GM21360 (cell line): ENCODE results near the gene WDR81.

Experiments
- ATAC-seq: cut with Tn5 transposase; IDR thresholded peaks from one replicate; pipeline ENCODE4 v1.9.1; 2021; ENCODE audit warnings: mild to moderate bottlenecking, moderate library complexity; ENCODE audit not compliant: unreplicated experiment

The WDR81 gene

DNA sequence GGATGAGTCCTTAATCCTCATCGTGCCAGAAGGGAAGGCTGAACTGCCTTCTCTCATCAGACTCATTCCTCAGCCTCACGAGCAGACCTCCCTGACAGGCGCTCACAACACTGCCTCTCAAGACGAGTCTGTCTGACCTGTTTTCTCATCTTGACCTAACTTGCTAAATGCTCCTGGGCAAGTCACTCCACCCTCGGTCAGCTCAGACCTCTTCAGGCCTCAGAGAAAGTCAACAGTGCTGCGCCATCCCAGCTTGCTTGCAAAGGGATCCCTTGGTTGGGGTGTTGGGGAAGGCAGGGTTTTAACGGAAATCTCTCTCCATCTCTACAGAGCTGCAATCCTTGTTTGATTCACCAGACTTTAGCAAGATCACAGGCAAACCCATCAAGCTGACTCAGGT, 52.4 kb downstream of the WDR81 start:
- no peak for ATAC-seq

DNA sequence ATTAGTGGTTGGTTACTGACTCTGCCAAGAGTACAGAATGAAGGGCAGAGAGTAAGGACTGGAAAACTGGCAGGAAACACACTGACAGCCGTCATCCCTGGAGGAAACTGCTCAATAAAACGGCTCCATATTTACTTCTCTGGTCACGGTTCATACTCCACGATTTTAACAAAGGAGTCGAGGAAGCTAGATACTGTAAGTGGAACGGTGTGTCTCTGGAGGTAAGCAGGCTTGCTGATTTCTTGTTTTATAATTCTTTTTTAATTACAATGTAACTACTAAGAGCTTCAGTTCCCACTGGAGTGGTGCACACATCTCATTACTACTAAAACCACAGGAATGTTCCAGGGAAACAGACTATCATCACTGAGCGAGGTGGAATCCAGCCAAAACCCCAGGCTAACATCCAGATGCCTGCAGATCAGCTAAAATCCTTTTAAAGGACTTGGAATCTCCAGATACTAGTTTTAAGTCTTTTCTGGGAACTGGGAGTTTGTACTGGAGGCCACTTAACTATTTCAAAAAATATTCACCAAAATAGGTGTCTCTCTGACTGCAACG, 55.1 kb downstream of the WDR81 start:
- no peak for ATAC-seq

DNA sequence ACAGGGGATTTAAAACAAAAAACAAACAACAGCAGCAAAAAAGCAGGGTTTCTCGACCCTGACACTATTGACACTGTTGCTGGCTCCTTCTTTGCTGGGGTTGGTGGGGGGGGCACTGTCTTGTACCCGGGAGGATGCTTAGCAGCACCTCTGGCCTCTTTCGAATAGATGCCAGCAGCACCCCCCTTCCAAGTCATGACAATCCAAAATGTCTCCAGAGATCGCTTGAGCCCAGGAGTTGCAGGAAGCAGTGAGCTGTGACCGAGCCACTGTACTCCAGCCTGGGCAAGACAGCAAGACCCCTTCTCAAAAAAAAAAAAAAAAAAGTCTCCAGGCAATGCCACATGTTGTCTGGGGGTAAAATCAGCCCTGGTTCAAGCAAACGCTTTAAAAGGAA, 57.7 kb downstream of the WDR81 start:
- ATAC-seq: no peak

DNA sequence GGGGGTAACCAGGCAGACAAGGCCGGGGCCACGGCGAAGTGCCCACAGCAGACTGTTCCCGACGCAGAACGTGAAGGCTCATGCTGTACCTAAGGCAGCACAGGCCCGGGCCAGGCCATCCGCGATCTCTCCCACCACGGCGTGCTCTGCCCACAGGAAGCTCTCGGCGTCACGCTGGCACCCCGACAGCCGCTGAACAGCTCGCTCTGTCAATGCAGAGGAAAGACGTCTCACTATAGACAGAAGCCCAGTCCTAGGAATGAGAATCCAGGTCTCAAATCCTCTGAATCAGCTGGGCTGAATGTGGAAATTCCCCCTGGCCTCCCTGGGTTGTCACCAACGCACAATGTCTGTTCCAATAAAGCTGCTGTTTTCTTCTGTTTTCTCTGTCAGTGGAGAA, 58.8 kb downstream of the WDR81 start:
- no peak for ATAC-seq

DNA sequence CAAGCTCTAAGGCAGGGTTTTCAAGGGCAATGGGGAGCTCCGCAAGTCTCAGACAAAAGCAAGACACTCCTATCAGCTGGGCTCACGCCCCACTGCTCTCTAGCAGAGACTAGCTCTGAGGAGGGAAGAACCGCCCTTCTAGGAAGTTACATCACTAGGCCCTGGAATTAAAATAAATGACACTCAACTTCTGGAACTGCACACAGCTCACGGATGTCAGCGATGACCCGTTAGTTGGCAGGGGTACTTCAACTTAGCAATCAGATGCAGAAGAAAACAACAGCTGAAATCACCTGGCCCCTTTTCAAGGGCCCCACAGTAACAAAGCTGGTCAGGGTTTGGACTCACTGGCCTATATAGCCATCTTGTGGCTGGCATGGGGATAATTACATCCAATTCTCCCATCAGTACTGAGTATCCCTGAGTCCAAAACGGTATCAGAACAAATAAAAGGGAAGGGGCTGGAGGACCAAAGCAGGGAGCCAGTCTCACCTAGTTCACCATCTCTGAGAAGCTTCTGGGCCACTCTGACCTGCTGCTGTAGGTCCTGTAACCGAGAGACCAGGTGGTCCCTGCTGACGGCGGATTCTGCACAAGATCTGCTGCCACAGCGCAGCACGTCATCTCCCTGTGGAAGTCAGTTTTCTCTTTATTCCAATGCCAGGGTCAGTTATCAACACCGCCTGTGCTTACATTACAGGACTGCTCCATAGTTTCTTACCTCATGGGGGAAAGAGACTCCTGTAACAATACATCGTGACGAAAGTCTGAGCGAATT, 59.5 kb downstream of the WDR81 start:
- no peak for ATAC-seq

DNA sequence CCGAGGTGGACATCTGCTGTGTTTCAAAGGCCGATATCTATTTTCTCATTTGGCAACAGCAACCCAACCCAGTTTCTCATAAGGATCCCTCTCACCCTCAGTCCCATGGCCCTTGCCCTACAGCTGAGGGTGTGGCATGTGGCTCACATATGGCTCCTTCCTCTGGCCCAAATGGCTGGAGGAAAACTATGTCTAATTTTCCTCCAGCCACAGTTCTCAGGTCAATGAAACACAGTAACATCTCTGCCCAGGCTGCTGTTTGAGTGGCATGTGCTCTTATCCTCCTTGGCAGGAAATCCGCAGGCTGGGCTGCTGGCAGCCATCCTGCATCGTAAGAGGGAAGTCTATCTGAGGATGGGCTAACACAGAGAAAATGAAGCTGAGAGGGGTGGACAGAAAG, 61.4 kb downstream of the WDR81 start:
- no peak for ATAC-seq

DNA sequence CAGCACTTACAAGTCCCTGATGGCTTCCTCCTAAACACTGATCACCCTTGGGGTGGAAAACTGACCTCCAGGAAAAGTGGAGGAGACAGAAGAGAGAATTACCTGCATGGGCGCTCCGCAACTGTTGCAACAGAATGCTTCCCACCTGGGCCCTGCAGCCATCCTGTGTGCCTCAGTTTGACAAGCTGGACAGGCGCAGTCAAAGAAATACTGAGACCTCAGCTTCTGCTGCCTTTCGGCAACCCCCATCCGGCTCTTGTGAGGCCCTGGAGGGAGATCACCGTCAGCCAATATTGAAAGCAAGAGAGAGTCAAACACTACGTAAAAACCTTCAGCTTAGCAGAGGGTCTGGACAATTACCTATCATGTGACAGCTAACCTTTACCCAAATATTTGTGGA, 62.2 kb downstream of the WDR81 start:
- ATAC-seq: no peak

DNA sequence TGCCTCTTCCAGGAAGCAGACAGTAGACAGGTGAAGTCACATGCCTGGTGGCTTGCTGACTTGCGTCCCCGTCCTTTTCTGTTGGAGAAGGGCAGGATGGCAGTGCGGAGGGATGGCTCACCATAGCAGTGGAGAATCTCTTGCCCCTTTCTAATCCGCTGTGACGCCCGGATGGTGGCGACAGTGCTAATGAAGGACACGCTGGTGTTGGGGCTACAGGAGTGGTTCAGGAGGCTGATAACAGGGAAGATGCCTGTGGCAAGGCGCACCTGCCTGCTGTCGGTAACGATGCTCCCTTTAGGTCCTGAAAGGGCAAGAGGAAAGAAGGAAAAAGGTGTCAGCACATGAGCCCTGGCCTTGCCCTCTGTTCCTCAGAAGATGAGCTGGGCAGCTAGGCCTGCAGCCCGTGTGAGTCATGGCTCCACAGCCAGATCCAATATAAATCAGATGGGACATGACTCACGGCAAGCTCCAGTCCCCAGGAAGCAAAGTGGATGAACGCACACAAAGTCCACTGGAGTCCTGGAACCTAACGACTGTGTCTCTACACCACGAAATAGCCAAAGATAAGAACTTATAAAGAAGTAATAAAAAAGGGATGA, 62.9 kb downstream of the WDR81 start:
- no peak for ATAC-seq
